Measurements from ENCODE around the gene PEX10.

The PEX10 gene

DNA sequence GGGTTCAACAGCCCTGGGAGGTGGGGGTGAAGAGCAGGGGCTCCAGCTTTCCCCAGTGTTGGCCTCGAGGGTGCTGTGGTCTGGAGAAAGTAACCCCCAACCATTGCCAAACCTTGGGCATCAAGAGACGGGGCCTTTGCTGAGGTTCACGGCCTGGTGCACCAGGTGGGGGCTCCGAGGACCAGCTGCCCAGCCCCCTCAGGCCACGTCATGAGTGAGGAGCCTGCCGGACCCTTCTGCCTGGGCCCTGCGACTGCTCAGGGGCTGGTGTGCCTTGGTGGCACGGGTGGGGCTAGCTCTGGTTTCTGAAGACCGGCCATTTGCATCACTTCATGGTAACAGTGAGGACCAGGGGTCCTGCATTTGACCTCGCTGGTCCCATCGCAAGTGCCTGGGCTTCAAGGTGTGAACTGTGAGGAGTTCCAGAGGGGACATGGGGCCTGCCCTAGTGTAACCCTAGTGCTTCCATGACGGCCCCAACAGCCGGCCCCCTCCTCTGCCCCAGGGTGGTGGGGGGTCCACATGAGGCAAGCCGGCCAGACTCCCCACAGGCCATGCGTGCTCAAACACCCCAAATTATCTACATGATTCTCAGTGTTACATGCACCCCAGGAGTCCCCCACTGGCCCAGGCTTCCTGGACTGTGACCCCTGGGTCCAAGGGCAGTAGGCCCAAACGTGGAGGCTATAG, 34.5 kb downstream of the PEX10 start:
- no peak for TF ChIP-seq ZBTB7A (IDR thresholded peaks at IDR 0.05; ENCODE audit: low read depth)
- TF ChIP-seq YY1 (IDR thresholded peaks at IDR 0.05; ENCODE audit: low read depth) = no peak
- no peak for TF ChIP-seq TCF12 (IDR thresholded peaks at IDR 0.05; ENCODE audit: low read depth)
- no peak for TF ChIP-seq EP300 (IDR thresholded peaks at IDR 0.05; ENCODE audit: borderline replicate concordance)
- no peak for TF ChIP-seq TEAD4 (IDR thresholded peaks at IDR 0.05)
- no peak for TF ChIP-seq CEBPB (IDR thresholded peaks at IDR 0.05)
- TF ChIP-seq, protein P1, sequence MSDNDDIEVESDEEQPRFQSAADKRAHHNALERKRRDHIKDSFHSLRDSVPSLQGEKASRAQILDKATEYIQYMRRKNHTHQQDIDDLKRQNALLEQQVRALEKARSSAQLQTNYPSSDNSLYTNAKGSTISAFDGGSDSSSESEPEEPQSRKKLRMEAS (IDR thresholded peaks at IDR 0.05) = no peak
- no peak for TF ChIP-seq FOXM1 (IDR thresholded peaks at IDR 0.05; ENCODE audit: borderline replicate concordance, low read depth)
- no peak for TF ChIP-seq TAF1 (IDR thresholded peaks at IDR 0.05; ENCODE audit: low read depth)
- TF ChIP-seq RAD21 (IDR thresholded peaks at IDR 0.05; ENCODE audit: low read depth) = no peak
- no peak for TF ChIP-seq EGR1 (IDR thresholded peaks at IDR 0.05)
- TF ChIP-seq CREB1 (IDR thresholded peaks at IDR 0.05; ENCODE audit: low read depth) = no peak
- TF ChIP-seq NFIC (IDR thresholded peaks at IDR 0.05) = no peak
- TF ChIP-seq, protein P2, sequence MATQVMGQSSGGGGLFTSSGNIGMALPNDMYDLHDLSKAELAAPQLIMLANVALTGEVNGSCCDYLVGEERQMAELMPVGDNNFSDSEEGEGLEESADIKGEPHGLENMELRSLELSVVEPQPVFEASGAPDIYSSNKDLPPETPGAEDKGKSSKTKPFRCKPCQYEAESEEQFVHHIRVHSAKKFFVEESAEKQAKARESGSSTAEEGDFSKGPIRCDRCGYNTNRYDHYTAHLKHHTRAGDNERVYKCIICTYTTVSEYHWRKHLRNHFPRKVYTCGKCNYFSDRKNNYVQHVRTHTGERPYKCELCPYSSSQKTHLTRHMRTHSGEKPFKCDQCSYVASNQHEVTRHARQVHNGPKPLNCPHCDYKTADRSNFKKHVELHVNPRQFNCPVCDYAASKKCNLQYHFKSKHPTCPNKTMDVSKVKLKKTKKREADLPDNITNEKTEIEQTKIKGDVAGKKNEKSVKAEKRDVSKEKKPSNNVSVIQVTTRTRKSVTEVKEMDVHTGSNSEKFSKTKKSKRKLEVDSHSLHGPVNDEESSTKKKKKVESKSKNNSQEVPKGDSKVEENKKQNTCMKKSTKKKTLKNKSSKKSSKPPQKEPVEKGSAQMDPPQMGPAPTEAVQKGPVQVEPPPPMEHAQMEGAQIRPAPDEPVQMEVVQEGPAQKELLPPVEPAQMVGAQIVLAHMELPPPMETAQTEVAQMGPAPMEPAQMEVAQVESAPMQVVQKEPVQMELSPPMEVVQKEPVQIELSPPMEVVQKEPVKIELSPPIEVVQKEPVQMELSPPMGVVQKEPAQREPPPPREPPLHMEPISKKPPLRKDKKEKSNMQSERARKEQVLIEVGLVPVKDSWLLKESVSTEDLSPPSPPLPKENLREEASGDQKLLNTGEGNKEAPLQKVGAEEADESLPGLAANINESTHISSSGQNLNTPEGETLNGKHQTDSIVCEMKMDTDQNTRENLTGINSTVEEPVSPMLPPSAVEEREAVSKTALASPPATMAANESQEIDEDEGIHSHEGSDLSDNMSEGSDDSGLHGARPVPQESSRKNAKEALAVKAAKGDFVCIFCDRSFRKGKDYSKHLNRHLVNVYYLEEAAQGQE (IDR thresholded peaks at IDR 0.05; ENCODE audit: low read depth) = no peak
- TF ChIP-seq, protein P3, sequence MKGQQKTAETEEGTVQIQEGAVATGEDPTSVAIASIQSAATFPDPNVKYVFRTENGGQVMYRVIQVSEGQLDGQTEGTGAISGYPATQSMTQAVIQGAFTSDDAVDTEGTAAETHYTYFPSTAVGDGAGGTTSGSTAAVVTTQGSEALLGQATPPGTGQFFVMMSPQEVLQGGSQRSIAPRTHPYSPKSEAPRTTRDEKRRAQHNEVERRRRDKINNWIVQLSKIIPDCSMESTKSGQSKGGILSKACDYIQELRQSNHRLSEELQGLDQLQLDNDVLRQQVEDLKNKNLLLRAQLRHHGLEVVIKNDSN (IDR thresholded peaks at IDR 0.05) = no peak

DNA sequence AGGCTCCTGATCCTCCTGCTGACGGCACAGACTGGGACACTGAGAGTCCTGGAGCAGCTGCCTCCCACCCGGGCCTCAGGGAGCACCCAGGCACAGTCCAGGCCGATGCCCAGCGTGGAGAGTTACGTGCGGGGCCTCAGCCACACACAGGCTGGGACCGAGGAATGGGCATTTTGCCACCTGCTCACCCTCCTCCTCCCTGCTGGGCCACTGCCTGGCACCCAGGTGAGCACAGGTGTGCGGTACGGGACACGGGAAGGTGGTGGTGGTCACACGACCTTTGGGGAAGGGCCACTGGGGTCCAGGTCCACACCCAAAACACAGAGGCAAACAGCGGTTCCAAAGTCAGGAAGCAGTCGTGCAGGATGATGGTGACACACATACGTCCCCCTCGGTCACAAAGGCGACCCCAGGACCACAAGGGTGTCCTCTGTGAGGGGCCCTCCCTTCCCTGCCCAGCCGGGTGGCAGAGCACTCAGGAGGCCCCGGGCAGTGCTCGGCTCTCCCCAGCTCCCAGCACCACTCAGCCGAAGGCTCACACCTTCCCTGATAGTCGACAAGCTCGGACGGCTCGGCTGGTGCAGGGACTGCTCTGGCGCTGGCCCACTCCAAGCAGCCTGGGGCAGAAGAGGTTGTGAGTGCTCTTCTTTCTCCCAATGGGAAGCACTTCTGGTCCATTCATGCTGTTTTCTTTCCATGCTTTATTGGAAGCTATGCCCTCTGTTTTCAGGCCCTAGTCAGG, 35.3 kb downstream of the PEX10 start:
- no peak for TF ChIP-seq NFIC (IDR thresholded peaks at IDR 0.05)
- TF ChIP-seq, protein P1 (IDR thresholded peaks at IDR 0.05) = no peak
- no peak for TF ChIP-seq TEAD4 (IDR thresholded peaks at IDR 0.05)

DNA sequence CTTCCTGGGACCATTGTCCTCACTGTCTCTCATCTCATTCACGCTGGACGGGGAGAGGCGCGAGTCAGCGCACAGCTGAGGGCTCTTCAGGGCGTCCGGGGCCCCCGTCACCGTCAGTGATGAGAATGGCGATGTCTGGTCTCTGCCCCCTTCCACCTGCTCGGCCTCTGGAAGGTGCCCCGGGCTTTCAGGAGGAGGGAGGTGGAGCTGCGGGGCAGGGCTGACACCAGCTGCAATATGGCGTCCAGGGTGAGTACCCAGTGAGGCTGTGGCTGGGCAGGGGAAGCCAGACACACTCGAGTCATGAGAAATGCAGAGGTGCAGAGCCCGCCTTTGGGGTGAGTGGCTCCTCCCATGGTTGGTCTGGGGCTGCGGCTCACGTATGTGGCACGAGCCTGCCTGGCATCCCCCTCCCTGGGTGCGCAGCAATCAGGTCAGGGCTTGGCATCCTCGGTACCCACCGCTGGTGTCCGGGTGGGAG, 36.1 kb downstream of the PEX10 start:
- no peak for TF ChIP-seq TAF1 (IDR thresholded peaks at IDR 0.05; ENCODE audit: low read depth)
- TF ChIP-seq TEAD4 (IDR thresholded peaks at IDR 0.05) = no peak
- no peak for TF ChIP-seq NFIC (IDR thresholded peaks at IDR 0.05)
- no peak for TF ChIP-seq CREB1 (IDR thresholded peaks at IDR 0.05; ENCODE audit: low read depth)
- TF ChIP-seq, protein P3 (IDR thresholded peaks at IDR 0.05) = no peak
- TF ChIP-seq, protein P1 (IDR thresholded peaks at IDR 0.05) = no peak
- no peak for TF ChIP-seq TCF12 (IDR thresholded peaks at IDR 0.05; ENCODE audit: low read depth)
- TF ChIP-seq RAD21 (IDR thresholded peaks at IDR 0.05; ENCODE audit: low read depth) = no peak
- no peak for TF ChIP-seq EP300 (IDR thresholded peaks at IDR 0.05; ENCODE audit: borderline replicate concordance)
- no peak for TF ChIP-seq YY1 (IDR thresholded peaks at IDR 0.05; ENCODE audit: low read depth)
- no peak for TF ChIP-seq FOXM1 (IDR thresholded peaks at IDR 0.05; ENCODE audit: borderline replicate concordance, low read depth)
- no peak for TF ChIP-seq CEBPB (IDR thresholded peaks at IDR 0.05)
- TF ChIP-seq, protein P2 (IDR thresholded peaks at IDR 0.05; ENCODE audit: low read depth) = no peak
- no peak for TF ChIP-seq EGR1 (IDR thresholded peaks at IDR 0.05)
- TF ChIP-seq ZBTB7A (IDR thresholded peaks at IDR 0.05; ENCODE audit: low read depth) = no peak

DNA sequence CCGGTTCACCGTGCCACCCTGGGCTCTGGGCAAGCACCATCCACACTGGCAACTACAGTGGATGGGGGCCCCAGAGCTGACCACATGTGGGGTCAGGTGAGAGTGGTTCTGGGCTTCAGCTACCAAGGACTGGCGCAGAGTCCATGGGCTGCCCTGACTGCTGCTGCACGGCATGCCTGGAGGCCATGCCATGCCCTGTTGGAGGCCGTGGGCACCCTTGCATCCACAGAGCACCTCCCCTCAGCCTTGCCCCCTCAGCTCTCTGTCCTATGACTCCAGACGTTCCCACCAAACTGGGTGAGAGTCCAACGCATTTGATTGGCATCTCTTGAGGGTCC, 36.5 kb downstream of the PEX10 start:
- TF ChIP-seq TEAD4 (IDR thresholded peaks at IDR 0.05) (no peak), EGR1 (IDR thresholded peaks at IDR 0.05) (no peak), TCF12 (IDR thresholded peaks at IDR 0.05; ENCODE audit: low read depth) (no peak), CEBPB (IDR thresholded peaks at IDR 0.05) (no peak), RAD21 (IDR thresholded peaks at IDR 0.05; ENCODE audit: low read depth) (no peak)
- TF ChIP-seq, protein P3 (IDR thresholded peaks at IDR 0.05) = no peak
- TF ChIP-seq, protein P2 (IDR thresholded peaks at IDR 0.05; ENCODE audit: low read depth) = no peak

Measured in Ishikawa (cell line).